HCT116 (cell line): ENCODE results near the gene MBLAC1.

ENCODE experiments used
- CBX3 ChIP-seq: IDR thresholded peaks from 2 replicates; pipeline ENCODE4 v1.6.1; 2012; ENCODE audit warnings: low read depth
- CEBPB ChIP-seq: IDR thresholded peaks from 2 replicates; pipeline ENCODE4 v1.6.1; 2012; ENCODE audit warnings: low read depth
- EZH2 ChIP-seq: fragments of 200-600 bp; sonication (generic); IDR thresholded peaks from 2 replicates; pipeline ENCODE4 v1.6.1; 2017; ENCODE audit warnings: antibody characterized with exemption, mixed run types
- JUND ChIP-seq: IDR thresholded peaks from 2 replicates; pipeline ENCODE4 v1.6.1; 2012
- POLR2A ChIP-seq: IDR thresholded peaks from 2 replicates; pipeline ENCODE4 v1.7.0; 2011; ENCODE audit warnings: borderline replicate concordance; ENCODE audit not compliant: insufficient read depth, insufficient read length; ENCODE audit errors: extremely low read depth
- POLR2AphosphoS5 ChIP-seq: IDR thresholded peaks from 2 replicates; pipeline ENCODE4 v1.6.1; 2011; ENCODE audit warnings: mild to moderate bottlenecking, low read depth, low read length, moderate library complexity
- SP1 ChIP-seq: IDR thresholded peaks from 2 replicates; pipeline ENCODE4 v1.6.1; 2012; ENCODE audit warnings: low read depth
- SRF ChIP-seq: IDR thresholded peaks from 2 replicates; pipeline ENCODE4 v1.6.1; 2012; ENCODE audit warnings: low read depth
- ZNF274 ChIP-seq: fragments of 200-500 bp; sonication (Bioruptor generic); IDR thresholded peaks from 2 replicates; pipeline ENCODE4 v1.6.1; 2014; ENCODE audit warnings: mild to moderate bottlenecking, low read depth, low read length, inconsistent platforms
- TF ChIP-seq, protein P1 (sequence below): IDR thresholded peaks from 2 replicates; pipeline ENCODE4 v1.6.1; 2012
- TF ChIP-seq, protein P2 (sequence below), 3 experiments: fragments of 200-600 bp in 1 of 3; sonication (generic) in 1 of 3; IDR thresholded peaks in 2 of 3; conservative IDR thresholded peaks in 1 of 3; 2 replicates each; pipeline ENCODE4 v1.5.1; 2012 to 2017; ENCODE audit warnings: low read depth in 2 of 3, low read length in 2 of 3, antibody characterized with exemption in 1 of 3, borderline replicate concordance in 1 of 3, control low read depth in 1 of 3, mild to moderate bottlenecking in 1 of 3, mixed read lengths in 1 of 3, mixed run types in 1 of 3, moderate library complexity in 1 of 3; ENCODE audit not compliant: insufficient read depth in 1 of 3
- TF ChIP-seq, protein P3 (sequence below): IDR thresholded peaks from 2 replicates; pipeline ENCODE4 v1.6.1; 2012; ENCODE audit warnings: low read depth

DNA sequence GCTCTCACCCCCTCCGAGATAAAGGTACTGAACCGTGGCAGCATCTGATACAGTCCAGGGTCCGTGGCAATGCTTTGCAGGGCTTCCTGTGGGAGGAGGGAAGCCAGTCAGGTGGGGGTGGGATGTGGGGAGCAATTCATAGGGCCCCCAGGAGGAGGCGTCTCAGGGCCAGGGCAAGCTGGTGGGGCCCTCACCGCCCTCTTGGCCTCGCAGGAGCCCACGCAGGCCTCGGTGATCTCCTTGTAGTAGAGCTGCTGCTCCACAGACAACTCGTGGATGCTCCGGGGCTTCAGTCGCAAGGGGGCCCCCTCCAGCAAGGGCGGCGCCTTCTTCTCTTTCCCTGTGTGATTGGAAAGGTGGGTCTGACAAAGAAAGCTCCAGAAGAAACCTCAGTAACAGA is 14.9 kb upstream of the MBLAC1 start:
- TF ChIP-seq POLR2AphosphoS5 = no peak
- TF ChIP-seq, protein P1, sequence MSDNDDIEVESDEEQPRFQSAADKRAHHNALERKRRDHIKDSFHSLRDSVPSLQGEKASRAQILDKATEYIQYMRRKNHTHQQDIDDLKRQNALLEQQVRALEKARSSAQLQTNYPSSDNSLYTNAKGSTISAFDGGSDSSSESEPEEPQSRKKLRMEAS = no peak
- TF ChIP-seq, protein P2, sequence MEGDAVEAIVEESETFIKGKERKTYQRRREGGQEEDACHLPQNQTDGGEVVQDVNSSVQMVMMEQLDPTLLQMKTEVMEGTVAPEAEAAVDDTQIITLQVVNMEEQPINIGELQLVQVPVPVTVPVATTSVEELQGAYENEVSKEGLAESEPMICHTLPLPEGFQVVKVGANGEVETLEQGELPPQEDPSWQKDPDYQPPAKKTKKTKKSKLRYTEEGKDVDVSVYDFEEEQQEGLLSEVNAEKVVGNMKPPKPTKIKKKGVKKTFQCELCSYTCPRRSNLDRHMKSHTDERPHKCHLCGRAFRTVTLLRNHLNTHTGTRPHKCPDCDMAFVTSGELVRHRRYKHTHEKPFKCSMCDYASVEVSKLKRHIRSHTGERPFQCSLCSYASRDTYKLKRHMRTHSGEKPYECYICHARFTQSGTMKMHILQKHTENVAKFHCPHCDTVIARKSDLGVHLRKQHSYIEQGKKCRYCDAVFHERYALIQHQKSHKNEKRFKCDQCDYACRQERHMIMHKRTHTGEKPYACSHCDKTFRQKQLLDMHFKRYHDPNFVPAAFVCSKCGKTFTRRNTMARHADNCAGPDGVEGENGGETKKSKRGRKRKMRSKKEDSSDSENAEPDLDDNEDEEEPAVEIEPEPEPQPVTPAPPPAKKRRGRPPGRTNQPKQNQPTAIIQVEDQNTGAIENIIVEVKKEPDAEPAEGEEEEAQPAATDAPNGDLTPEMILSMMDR (IDR thresholded peaks at IDR 0.05 in 2 of 3, conservative IDR thresholded peaks at IDR 0.05 in 1 of 3; ENCODE audit: borderline replicate concordance in 1 of 3, insufficient read depth in 1 of 3, low read depth in 2 of 3, low read length in 2 of 3) = no peak
- no peak for TF ChIP-seq EZH2
- TF ChIP-seq CEBPB = no peak
- no peak for TF ChIP-seq SP1
- TF ChIP-seq JUND = no peak
- TF ChIP-seq, protein P3, sequence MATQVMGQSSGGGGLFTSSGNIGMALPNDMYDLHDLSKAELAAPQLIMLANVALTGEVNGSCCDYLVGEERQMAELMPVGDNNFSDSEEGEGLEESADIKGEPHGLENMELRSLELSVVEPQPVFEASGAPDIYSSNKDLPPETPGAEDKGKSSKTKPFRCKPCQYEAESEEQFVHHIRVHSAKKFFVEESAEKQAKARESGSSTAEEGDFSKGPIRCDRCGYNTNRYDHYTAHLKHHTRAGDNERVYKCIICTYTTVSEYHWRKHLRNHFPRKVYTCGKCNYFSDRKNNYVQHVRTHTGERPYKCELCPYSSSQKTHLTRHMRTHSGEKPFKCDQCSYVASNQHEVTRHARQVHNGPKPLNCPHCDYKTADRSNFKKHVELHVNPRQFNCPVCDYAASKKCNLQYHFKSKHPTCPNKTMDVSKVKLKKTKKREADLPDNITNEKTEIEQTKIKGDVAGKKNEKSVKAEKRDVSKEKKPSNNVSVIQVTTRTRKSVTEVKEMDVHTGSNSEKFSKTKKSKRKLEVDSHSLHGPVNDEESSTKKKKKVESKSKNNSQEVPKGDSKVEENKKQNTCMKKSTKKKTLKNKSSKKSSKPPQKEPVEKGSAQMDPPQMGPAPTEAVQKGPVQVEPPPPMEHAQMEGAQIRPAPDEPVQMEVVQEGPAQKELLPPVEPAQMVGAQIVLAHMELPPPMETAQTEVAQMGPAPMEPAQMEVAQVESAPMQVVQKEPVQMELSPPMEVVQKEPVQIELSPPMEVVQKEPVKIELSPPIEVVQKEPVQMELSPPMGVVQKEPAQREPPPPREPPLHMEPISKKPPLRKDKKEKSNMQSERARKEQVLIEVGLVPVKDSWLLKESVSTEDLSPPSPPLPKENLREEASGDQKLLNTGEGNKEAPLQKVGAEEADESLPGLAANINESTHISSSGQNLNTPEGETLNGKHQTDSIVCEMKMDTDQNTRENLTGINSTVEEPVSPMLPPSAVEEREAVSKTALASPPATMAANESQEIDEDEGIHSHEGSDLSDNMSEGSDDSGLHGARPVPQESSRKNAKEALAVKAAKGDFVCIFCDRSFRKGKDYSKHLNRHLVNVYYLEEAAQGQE = no peak
- TF ChIP-seq POLR2A = no peak
- no peak for TF ChIP-seq CBX3
- TF ChIP-seq ZNF274 = no peak
- TF ChIP-seq SRF = no peak
